H1 (cell line): Measurements from ENCODE around the gene SLC3A2. TPM values are rescaled to one million over a fixed set of nuclear protein-coding genes. Genes with fewer than 3 reads are reported as not detected.
A peak's percentile ranks its signal among the peaks of the same experiment; 100 is the strongest.

Source experiments
- CTCF ChIA-PET: fragments of 300-600 bp; sonication (Branson Sonifier 250); formaldehyde crosslinking; loops from one replicate; lab custom pipeline; 2021; ENCODE audit not compliant: partially characterized antibody; lab: Charles Lee
- POLR2A ChIA-PET: fragments of 300-600 bp; sonication (Branson Sonifier 250); formaldehyde crosslinking; loops from one replicate; lab custom pipeline; 2021; ENCODE audit warnings: inconsistent platforms; ENCODE audit not compliant: partially characterized antibody; lab: Charles Lee
- DNase-seq, 2 experiments: peaks; one replicate each; pipeline versions ENCODE4 v3.0.0 to v3.0.0-alpha.2; 2010 to 2022; ENCODE audit warnings: low spot score in 2 of 2, low read depth in 1 of 2, mixed read lengths in 1 of 2
- FAIRE-seq: peaks from 2 replicates; lab custom pipeline; 2011; peaks lifted over from hg19 to GRCh38; lab: Jason Lieb, UNC
- H2AFZ ChIP-seq: 2 replicates; pipeline ENCODE4 v1.8.1; 2012; ENCODE audit warnings: low read length, inconsistent platforms
- H2AK5ac ChIP-seq: 2 replicates; pipeline ENCODE4 v1.6.1; 2013; ENCODE audit warnings: low read depth, low read length
- H2BK120ac ChIP-seq: replicated peaks from 2 replicates; pipeline ENCODE3; 2013; ENCODE audit warnings: low read depth, low read length, inconsistent platforms
- H2BK12ac ChIP-seq: 2 replicates; pipeline ENCODE4 v1.6.1; 2013; ENCODE audit warnings: low read depth, low read length
- H2BK15ac ChIP-seq: 2 replicates; pipeline ENCODE4 v1.6.1; 2013; ENCODE audit warnings: low read length
- H2BK20ac ChIP-seq: 2 replicates; pipeline ENCODE4 v1.6.1; 2013; ENCODE audit warnings: low read length
- H2BK5ac ChIP-seq: 2 replicates; pipeline ENCODE4 v1.6.1; 2013; ENCODE audit warnings: low read depth, low read length
- H3K14ac ChIP-seq: 2 replicates; pipeline ENCODE4 v1.6.1; 2013; ENCODE audit warnings: inconsistent platforms; ENCODE audit not compliant: insufficient read length
- H3K18ac ChIP-seq: 2 replicates; pipeline ENCODE4 v1.6.1; 2013; ENCODE audit warnings: low read length; ENCODE audit errors: extremely low read depth
- H3K23ac ChIP-seq: 2 replicates; pipeline ENCODE4 v1.6.1; 2013; ENCODE audit warnings: inconsistent platforms; ENCODE audit not compliant: insufficient read length
- H3K23me2 ChIP-seq: 2 replicates; pipeline ENCODE4 v1.6.1; 2013; ENCODE audit warnings: low read depth, low read length
- H3K27ac ChIP-seq: 2 replicates; pipeline ENCODE4 v1.6.1; 2011; ENCODE audit warnings: low read depth, low read length, inconsistent platforms
- H3K27me3 ChIP-seq, 4 experiments: replicated peaks in 1 of 4; 1 replicate in 1 of 4; 2 replicates in 3 of 4; pipeline versions ENCODE4 v1.6.1 to v1.8.1; 2011 to 2013; ENCODE audit warnings: low read length in 3 of 4, mild to moderate bottlenecking in 3 of 4, inconsistent platforms in 2 of 4, mixed read lengths in 2 of 4, moderate library complexity in 1 of 4; ENCODE audit not compliant: control insufficient read depth in 3 of 4, insufficient read depth in 3 of 4; ENCODE audit errors: extremely low read depth in 1 of 4
- H3K36me3 ChIP-seq, 4 experiments: 2 replicates each; pipeline versions ENCODE4 v1.6.1 to v1.8.1; 2011 to 2013; ENCODE audit warnings: mild to moderate bottlenecking in 4 of 4, low read length in 3 of 4, moderate library complexity in 2 of 4, control low read depth in 1 of 4, inconsistent platforms in 1 of 4; ENCODE audit not compliant: insufficient read depth in 4 of 4, control insufficient read depth in 2 of 4
- H3K4ac ChIP-seq: replicated peaks from 2 replicates; pipeline ENCODE3; 2013; ENCODE audit warnings: low read length, low read depth, mixed read lengths, inconsistent platforms; ENCODE audit not compliant: insufficient read length
- H3K4me1 ChIP-seq, 4 experiments: replicated peaks in 1 of 4; 1 replicate in 1 of 4; 2 replicates in 3 of 4; pipeline versions ENCODE4 v1.6.1 to v1.8.1; 2011 to 2013; ENCODE audit warnings: low read length in 3 of 4, inconsistent platforms in 2 of 4, mixed read lengths in 1 of 4; ENCODE audit not compliant: insufficient read depth in 4 of 4, control insufficient read depth in 3 of 4
- H3K4me2 ChIP-seq, 2 experiments: 2 replicates each; pipeline versions ENCODE4 v1.6.1 to v1.8.1; 2011 to 2013; ENCODE audit warnings: low read depth in 2 of 2, low read length in 2 of 2, control low read depth in 1 of 2, inconsistent platforms in 1 of 2, mild to moderate bottlenecking in 1 of 2; ENCODE audit not compliant: insufficient read depth in 1 of 2
- H3K4me3 ChIP-seq, 4 experiments: fragments of 200-600, 300-600 bp in 1 of 4; sonication (generic), shearing (Covaris generic), sonication (Bioruptor Twin) in 1 of 4; 2 replicates each; pipeline versions ENCODE4 v1.5.1 to v1.8.1; 2011 to 2016; ENCODE audit warnings: low read length in 4 of 4, low read depth in 3 of 4, control low read depth in 2 of 4, inconsistent platforms in 2 of 4, mild to moderate bottlenecking in 2 of 4, mixed read lengths in 1 of 4, moderate library complexity in 1 of 4; ENCODE audit not compliant: insufficient read depth in 2 of 4; ENCODE audit errors: extremely low read depth in 1 of 4
- H3K56ac ChIP-seq: replicated peaks from 2 replicates; pipeline ENCODE3; 2013; ENCODE audit warnings: low read depth, mild to moderate bottlenecking, mixed read lengths, low read length, inconsistent platforms; ENCODE audit not compliant: insufficient read length
- H3K79me1 ChIP-seq: 2 replicates; pipeline ENCODE4 v1.6.1; 2013; ENCODE audit warnings: low read depth, low read length, control low read depth
- H3K79me2 ChIP-seq, 2 experiments: 2 replicates each; pipeline versions ENCODE4 v1.6.1 to v1.8.1; 2012 to 2013; ENCODE audit warnings: low read length in 2 of 2, mild to moderate bottlenecking in 2 of 2, inconsistent platforms in 1 of 2; ENCODE audit not compliant: insufficient read depth in 2 of 2, control insufficient read depth in 1 of 2
- H3K9ac ChIP-seq, 4 experiments: replicated peaks in 1 of 4; 1 replicate in 1 of 4; 2 replicates in 3 of 4; pipeline versions ENCODE4 v1.6.1 to v1.8.1; 2011 to 2013; ENCODE audit warnings: low read depth in 3 of 4, low read length in 3 of 4, control low read depth in 2 of 4, mild to moderate bottlenecking in 2 of 4, moderate library complexity in 2 of 4, inconsistent platforms in 1 of 4; ENCODE audit errors: extremely low read depth in 1 of 4
- H3K9me3 ChIP-seq, 2 experiments: 2 replicates each; pipeline versions ENCODE4 v1.6.1 to v1.8.1; 2012 to 2013; ENCODE audit warnings: mild to moderate bottlenecking in 2 of 2, moderate library complexity in 2 of 2, control low read depth in 1 of 2, inconsistent platforms in 1 of 2, low read depth in 1 of 2, low read length in 1 of 2, mixed read lengths in 1 of 2; ENCODE audit not compliant: insufficient read depth in 2 of 2
- H4K20me1 ChIP-seq, 2 experiments: replicated peaks in 1 of 2; 2 replicates each; pipeline versions ENCODE3 to v1.8.1; 2011 to 2013; ENCODE audit warnings: inconsistent platforms in 2 of 2, low read length in 2 of 2, mild to moderate bottlenecking in 1 of 2; ENCODE audit not compliant: insufficient read depth in 2 of 2, control insufficient read depth in 1 of 2
- H4K5ac ChIP-seq: 2 replicates; pipeline ENCODE4 v1.6.1; 2013; ENCODE audit warnings: low read length, low read depth, mixed read lengths, inconsistent platforms; ENCODE audit not compliant: insufficient read length
- H4K8ac ChIP-seq: 2 replicates; pipeline ENCODE4 v1.8.0; 2013; ENCODE audit warnings: mild to moderate bottlenecking, moderate library complexity, low read length, inconsistent platforms; ENCODE audit not compliant: insufficient read depth; ENCODE audit errors: extremely low read depth
- H4K91ac ChIP-seq: replicated peaks from 2 replicates; pipeline ENCODE3; 2013; ENCODE audit warnings: low read length, mixed read lengths, inconsistent platforms; ENCODE audit not compliant: insufficient read length
- ATF2 ChIP-seq: IDR thresholded peaks from 2 replicates; pipeline ENCODE4 v1.6.1; 2012; ENCODE audit warnings: low read length, inconsistent platforms
- BCL11A ChIP-seq, 2 experiments: IDR thresholded peaks; one replicate each; pipeline ENCODE4 v1.6.1; 2011; ENCODE audit warnings: low read depth in 2 of 2, low read length in 2 of 2, mild to moderate bottlenecking in 2 of 2
- CBX8 ChIP-seq: fragments of 300-800, 300-1000 bp; sonication (generic); IDR thresholded peaks from 2 replicates; pipeline ENCODE4 v1.7.1; 2016; ENCODE audit warnings: low read depth, low read length, borderline replicate concordance
- CREB1 ChIP-seq: IDR thresholded peaks from 2 replicates; pipeline ENCODE4 v1.6.1; 2012; ENCODE audit warnings: inconsistent platforms
- EP300 ChIP-seq, 2 experiments: IDR thresholded peaks; 1 replicate in 1 of 2; 2 replicates in 1 of 2; pipeline ENCODE4 v1.6.1; 2011 to 2012; ENCODE audit warnings: low read depth in 2 of 2, low read length in 2 of 2, mild to moderate bottlenecking in 2 of 2, borderline replicate concordance in 1 of 2, inconsistent platforms in 1 of 2, moderate library complexity in 1 of 2
- NRF1 ChIP-seq: IDR thresholded peaks from 2 replicates; pipeline ENCODE4 v1.6.1; 2011; ENCODE audit warnings: mild to moderate bottlenecking, low read depth, low read length, improper control_type of control experiment
- POLR2A ChIP-seq, 2 experiments: IDR thresholded peaks; 1 replicate in 1 of 2; 2 replicates in 1 of 2; pipeline ENCODE4 v1.6.1; 2011; ENCODE audit warnings: low read depth in 2 of 2, low read length in 2 of 2, mild to moderate bottlenecking in 2 of 2; ENCODE audit errors: control extremely low read depth in 1 of 2
- SIRT6 ChIP-seq: IDR thresholded peaks from one replicate; pipeline ENCODE4 v1.7.1; 2012; ENCODE audit warnings: low read length, inconsistent platforms
- SP1 ChIP-seq: IDR thresholded peaks from 2 replicates; pipeline ENCODE4 v1.6.1; 2011; ENCODE audit warnings: low read depth, low read length
- SP4 ChIP-seq: IDR thresholded peaks from 2 replicates; pipeline ENCODE4 v1.6.1; 2012; ENCODE audit warnings: low read length, inconsistent platforms
- TAF7 ChIP-seq: optimal IDR thresholded peaks from 2 replicates; pipeline ENCODE3; 2011; ENCODE audit warnings: low read depth, mild to moderate bottlenecking, inconsistent platforms, low read length, moderate library complexity, borderline replicate concordance
- WGBS, 2 experiments: shearing (Covaris generic) in 1 of 2; methylation state at CpG; one replicate each; pipeline versions ENCODE4 v1.1.6 to v1.1.7; 2013 to 2015; ENCODE audit warnings: low lambda C conversion rate in 2 of 2, mixed read lengths in 2 of 2, inconsistent platforms in 1 of 2, low coverage in 1 of 2, missing lambda C conversion rate in 1 of 2; ENCODE audit not compliant: insufficient replicate concordance in 2 of 2, insufficient coverage in 1 of 2, insufficient read length in 1 of 2; ENCODE audit errors: extremely low coverage in 1 of 2, missing lambda C conversion rate in 1 of 2; 5-methylcytosine and 5-hydroxymethylcytosine counted together
- polyA plus RNA-seq, 7 experiments: library from polyadenylated mRNA; depleted of rRNA in 3 of 7; stranded (reverse) in 5 of 7; unstranded in 2 of 7; fragments of >200 nt in 5 of 7; fragments of 200-250 nt in 2 of 7; gene quantifications; 1 replicate in 5 of 7; 2 replicates in 1 of 7; 4 replicates in 1 of 7; pipeline versions ENCODE4 v1.2.1 to v1.2.3, GENCODE V29; 2011 to 2013; ENCODE audit warnings: missing spikeins in 2 of 7, mixed read lengths in 2 of 7
- total RNA-seq: library from RNA; stranded (reverse); fragmentation: NEBNext Ultra II Directional; extraction: Animal tissue kit (Norgen Biotek cat#: 25700); gene quantifications from 2 replicates; pipeline ENCODE4 v1.2.1, GENCODE V29; 2021

Gene SLC3A2
- total and polyA plus RNA-seq, 2 of the 8 experiments (the other 6 are each of a cell fraction or from before 2014, with no cell fraction given) = 410 to 435 TPM

- Histone ChIP-seq H2BK5ac (no peak overlapping the region), H3K9ac (no peak overlapping the region), H4K91ac (no peak overlapping the region), H3K4ac (no peak overlapping the region), H4K5ac (no peak overlapping the region), H3K4me3 (no peak overlapping the region), H2BK120ac (no peak overlapping the region), H3K36me3 (no peaks in the 10 kb centered on the region), H4K8ac (no peak overlapping the region), H2AK5ac (no peak overlapping the region), H2BK12ac (no peak overlapping the region), H3K9me3 (no peaks in the 10 kb centered on the region), H3K79me2 (no peaks in the 10 kb centered on the region), H3K27ac (no peak overlapping the region), H3K79me1 (no peaks in the 10 kb centered on the region), H3K4me2 (no peak overlapping the region), H3K14ac (no peak overlapping the region), H3K23me2 (peaks cover 3% of the 10 kb centered on the region; the same call in 1 of the 2 replicates), H3K56ac (no peak overlapping the region), H3K27me3 (peaks cover 0 to 3% (median 1%) of the 10 kb centered on the region in 4 experiments; a peak in 2 of 7 replicates), H3K23ac (no peak overlapping the region), H2BK20ac (no peak overlapping the region), H3K18ac (no peak overlapping the region), H3K4me1 (peaks cover 9 to 23% (median 15%) of the 10 kb centered on the region in 4 experiments), H2AFZ (peak overlapping the region; percentile 82; the same call in 1 of the 2 replicates), H2BK15ac (no peak overlapping the region), H4K20me1 (no peaks in the 10 kb centered on the region)
- ChIA-PET POLR2A (interaction anchor here (1.0 to 57.8 kb wide), 12 partner anchors 8 to 125 kb away, joined by 3 to 2104 read pairs (median 5); partner anchors contain the start of genes CHRM1, NXF1, SLC3A2 and TEX54), CTCF (interaction anchor here (0.6 to 12.1 kb wide), 38 partner anchors 7 to 1039 kb away, joined by 3 to 435 read pairs (median 6); partner anchors contain the start of genes CHRM1, SLC22A8 and SLC3A2)
- no peak for TF ChIP-seq ATF2
- no peak for TF ChIP-seq CREB1
- TF ChIP-seq SP4 = no peak
- TF ChIP-seq BCL11A (IDR thresholded peaks at IDR 0.05; ENCODE audit: low read depth in 2 of 2, low read length in 2 of 2) = no peak
- TF ChIP-seq POLR2A (IDR thresholded peaks at IDR 0.05; ENCODE audit: control extremely low read depth in 1 of 2, low read depth in 2 of 2, low read length in 2 of 2) = no peak
- TF ChIP-seq TAF7 = no peak
- no peak for TF ChIP-seq EP300 (IDR thresholded peaks at IDR 0.05; ENCODE audit: borderline replicate concordance in 1 of 2, low read depth in 2 of 2, low read length in 2 of 2)
- no peak for TF ChIP-seq CBX8
- TF ChIP-seq SP1 = no peak
- TF ChIP-seq SIRT6 = no peak
- TF ChIP-seq NRF1 = no peak
- FAIRE-seq = no peak
- no peak for DNase-seq
- 84% methylated on average over 3 of the region's 3 CpGs; no CpG with 5 or more reads in 1 of the 2 experiments for WGBS, 2 experiments
Observed at GRCh38 chr11:62905296-62905695, 24.6 kb downstream of the SLC3A2 start.
